ENCODE data around the gene IGFALS.

Gene IGFALS

DNA sequence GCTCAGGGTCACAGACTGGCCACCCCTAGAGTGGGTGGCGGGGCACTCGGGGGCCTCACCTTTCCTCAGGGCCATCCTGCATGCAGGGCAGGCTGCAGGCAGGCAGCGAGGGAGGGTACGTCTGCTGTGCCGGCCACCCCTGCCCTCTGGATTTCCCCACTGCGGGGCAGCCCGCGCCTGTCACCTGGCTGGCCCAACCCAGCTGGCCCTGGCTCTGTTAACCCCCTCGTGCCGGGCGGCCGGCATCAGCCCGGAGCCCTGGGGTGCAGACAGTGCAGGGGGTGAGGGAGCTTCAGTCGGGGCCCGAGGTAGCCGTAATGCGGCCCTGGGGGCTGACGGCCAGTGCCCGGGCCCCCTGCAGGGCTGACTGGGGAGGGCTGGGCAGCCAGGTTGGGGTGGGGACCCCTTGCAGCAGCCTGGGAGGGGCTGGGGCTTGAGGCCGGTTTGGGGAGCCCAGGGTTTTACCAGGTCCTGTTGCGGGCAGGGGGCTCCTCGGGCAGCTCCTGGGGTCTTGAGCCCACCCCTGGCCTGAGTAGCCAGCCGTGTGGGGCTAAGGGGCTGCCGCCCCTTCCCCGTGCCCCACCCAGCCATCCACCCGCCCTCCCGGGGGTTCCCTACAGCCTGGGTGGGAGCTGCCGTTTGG lies at the start of gene IGFALS:
Gene IGFALS, minus strand, starts transcription at position 128 of the 643 bp plus-strand sequence. Its CDS starts 53 bp downstream, at position 75.
- no peak for TF ChIP-seq GATA2 (IDR thresholded peaks at IDR 0.05; ENCODE audit: low read depth, low read length)
- TF ChIP-seq GATA3 (IDR thresholded peaks at IDR 0.05; ENCODE audit: low read depth, low read length) = no peak

DNA sequence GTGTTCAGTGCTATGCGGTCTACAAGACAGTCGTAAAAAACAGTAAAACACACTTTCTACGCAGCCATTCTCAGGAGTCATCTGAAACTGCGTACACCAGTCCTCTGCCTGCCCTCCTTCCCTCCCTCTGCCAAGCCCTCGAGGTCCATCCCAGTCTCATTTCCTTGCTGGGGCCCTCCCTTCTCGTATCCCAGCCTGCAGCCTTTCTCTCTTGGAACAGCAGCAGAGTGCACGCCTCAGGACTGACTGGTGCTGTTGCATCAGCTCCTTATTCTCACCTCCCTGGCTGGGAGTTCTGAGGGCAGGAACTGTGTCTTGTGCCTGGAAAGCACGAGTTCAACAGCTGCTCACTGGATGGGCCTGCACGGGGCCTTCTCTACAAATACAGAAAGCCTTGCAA lies 46.0 kb upstream of the IGFALS start:
- no peak for TF ChIP-seq GATA2 (IDR thresholded peaks at IDR 0.05; ENCODE audit: low read depth, low read length)

DNA sequence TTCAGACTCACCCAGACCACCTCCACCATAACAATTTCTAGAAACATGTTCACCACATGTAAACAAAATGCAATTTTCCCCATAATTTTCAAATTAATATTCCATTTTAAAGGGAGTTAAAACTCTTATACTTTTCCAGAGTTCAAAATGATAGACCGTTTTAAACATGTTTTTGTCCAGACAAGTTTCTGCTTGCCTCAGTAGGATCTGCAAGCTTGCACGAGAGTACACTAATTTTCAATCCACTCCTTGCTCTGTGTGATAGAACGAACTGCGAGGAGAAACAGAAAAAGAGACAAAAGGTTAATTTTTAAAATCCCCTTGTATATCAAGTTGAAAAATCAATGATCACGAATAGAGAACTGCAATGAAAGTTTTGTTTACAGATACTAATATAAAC lies 40.6 kb upstream of the IGFALS start:
- TF ChIP-seq GATA3 (IDR thresholded peaks at IDR 0.05; ENCODE audit: low read depth, low read length) = no peak

DNA sequence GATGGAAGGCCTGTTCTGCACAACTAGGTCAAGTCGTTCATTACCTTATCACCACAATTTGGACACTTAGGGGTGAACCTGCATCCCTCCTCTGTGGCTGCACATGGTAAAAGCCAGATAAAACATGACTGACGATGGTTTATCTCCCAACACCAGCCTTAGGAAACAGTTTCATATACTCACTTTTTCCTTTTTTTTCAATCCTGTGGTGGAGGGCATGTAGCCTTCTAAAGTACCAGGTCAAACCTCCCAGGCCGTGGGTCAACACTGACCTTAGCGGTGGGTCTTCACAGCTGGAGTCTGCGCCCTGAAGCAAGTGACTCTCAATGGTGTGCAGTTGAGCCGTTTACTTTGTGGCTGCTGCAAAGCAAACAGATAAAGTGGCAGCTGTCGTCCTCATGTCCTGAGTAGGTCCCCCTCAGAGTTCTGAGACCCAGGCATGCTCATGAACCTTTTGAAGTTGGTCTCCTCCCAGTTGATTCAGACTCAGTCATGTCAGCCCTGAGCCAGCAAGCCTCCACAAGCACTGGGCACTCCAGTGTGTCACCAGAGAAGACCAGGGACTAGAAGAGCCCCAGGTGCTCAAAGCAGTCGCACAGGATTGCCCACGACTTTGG lies 39.4 kb upstream of the IGFALS start:
- no peak for TF ChIP-seq GATA2 (IDR thresholded peaks at IDR 0.05; ENCODE audit: low read depth, low read length)
- no peak for TF ChIP-seq GATA3 (IDR thresholded peaks at IDR 0.05; ENCODE audit: low read depth, low read length)

DNA sequence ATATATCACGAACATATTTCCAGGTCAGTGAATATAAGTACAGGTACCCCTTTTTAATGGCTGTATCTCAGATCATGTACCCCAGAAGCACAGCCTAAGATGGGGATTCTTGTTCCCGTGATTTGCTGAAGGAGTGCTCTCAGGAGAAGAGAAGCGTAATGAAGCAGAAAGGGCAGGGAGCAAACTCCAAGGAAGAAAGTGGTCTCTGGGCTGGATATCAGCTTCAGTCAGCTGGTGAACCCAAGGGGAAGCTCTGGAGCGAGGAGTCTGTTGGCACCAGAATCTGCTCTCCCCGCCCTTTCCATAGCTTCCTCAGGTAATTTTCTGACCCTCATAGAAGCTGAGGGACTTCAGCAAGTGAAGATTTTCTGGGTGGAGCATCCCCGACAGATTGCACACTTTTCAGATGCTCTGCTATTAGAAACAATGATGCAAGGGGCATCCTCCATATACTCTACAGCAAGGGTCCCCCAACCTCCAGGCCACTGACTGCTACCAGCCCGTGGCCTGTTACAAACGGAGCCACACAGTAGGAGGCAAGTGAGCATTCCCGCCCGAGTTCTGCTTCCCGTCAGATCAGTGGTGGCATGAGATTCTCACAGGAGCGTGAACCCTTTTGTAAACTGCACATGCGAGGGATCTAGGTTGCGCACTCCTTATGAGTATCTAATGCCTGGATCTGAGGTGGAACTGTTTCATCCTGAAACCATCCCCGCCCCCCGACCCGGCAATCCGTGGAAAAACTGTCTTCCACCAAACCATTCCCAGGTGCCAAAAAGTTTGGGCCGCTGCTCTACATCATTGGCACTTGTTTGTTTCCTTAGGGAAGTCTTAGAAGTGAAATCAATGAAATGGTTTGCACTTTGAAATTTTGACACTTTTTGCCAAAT lies 37.9 kb upstream of the IGFALS start:
- TF ChIP-seq GATA3 (IDR thresholded peaks at IDR 0.05; ENCODE audit: low read depth, low read length) (no peak), GATA2 (IDR thresholded peaks at IDR 0.05; ENCODE audit: low read depth, low read length) (no peak)

DNA sequence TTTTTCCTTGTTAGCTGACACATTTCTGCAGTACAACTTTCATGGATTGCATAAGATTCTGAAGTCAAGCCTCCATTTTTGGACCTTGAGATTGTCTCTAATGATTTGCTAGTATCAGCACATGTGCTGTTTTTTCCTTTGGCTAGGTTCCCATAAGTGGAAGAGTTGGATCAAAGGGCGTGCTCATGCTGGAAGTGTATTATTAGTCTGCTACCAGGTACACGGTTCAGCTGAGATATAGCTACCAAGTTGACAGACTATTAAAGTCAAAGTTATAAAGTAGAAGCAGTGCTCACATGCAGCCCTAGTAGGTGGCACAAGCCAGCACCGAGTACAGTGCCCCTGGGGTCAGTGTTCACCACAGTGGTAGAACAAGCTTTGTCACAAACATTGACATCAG lies 36.7 kb upstream of the IGFALS start:
- TF ChIP-seq GATA3 (IDR thresholded peaks at IDR 0.05; ENCODE audit: low read depth, low read length) (no peak), GATA2 (IDR thresholded peaks at IDR 0.05; ENCODE audit: low read depth, low read length) (no peak)

DNA sequence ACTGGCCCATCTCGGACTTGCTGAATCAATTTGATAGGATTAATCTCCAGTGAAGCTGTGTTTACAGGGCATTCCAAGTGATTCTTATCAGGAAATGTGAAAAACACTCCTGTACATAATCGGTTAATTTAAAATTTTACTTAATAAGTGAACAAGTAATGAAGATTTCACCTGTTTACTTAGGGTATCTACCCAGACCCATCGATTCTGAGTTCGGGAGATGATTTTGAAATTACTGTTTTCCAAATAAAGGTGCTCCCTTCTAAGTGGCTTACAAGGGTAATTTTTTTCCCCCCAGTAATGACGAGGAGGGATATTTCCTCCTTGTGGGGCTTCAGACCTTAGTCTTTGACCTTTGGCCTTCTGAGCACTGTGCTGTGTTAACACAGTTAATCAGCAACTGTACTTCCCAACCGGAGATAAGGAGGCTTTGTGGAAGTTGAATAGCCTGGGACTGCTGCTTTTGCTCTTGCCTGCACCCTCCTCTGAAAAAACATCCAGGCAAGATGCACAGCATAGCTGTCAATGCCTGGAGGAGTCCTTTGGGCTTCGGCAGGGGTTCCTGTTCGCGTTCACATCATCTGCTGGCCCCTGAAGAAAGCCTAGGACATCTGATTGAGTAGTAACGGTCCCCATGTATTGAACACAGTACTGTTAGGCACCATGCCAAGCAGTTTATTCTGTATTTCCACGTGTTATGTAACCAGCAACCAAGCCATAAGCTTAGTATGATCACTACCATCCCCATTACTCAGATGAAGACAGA lies 35.3 kb upstream of the IGFALS start:
- TF ChIP-seq GATA3 (IDR thresholded peaks at IDR 0.05; ENCODE audit: low read depth, low read length) = no peak
- no peak for TF ChIP-seq GATA2 (IDR thresholded peaks at IDR 0.05; ENCODE audit: low read depth, low read length)

DNA sequence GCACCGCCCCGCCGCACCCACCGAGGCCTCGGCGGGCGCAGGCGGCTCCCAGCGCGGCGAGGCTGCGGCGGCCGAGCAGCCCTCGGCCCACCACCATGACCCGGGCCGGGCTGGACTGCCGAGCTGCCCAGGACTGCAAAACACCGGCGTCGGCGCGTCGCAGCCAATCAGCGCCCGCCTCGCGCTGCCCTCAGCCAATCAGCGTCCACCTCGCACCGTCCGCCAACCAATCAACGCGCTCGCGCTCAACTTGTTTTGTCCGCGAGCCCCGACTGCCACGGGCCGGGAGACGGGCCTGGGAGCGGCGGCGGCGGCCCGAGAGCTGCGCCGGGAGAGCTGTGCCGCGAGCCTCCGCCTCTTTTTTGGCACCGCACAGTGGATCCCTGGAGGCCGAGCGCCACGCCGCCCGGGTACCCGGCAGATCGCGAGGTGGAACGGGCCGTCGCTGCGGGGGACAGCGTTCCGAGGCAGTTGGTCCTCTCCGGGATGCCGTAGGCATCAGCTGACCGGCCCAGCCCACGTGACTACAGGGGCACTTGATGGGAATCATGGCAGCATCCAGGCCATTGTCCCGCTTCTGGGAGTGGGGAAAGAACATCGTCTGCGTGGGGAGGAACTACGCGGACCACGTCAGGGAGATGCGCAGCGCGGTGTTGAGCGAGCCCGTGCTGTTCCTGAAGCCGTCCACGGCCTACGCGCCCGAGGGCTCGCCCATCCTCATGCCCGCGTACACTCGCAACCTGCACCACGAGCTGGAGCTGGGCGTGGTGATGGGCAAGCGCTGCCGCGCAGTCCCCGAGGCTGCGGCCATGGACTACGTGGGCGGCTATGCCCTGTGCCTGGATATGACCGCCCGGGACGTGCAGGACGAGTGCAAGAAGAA lies 33.4 kb upstream of the IGFALS start, which contains the start of the genes FAHD1 and HAGH:
Gene FAHD1, plus strand, starts transcription at position 516 of the 883 bp plus-strand sequence. Its CDS starts 33 bp downstream, at position 549.
Gene HAGH, minus strand, starts transcription at position 135 of the 883 bp plus-strand sequence. Its CDS starts 38 bp downstream, at position 97.
- TF ChIP-seq GATA3 (IDR thresholded peaks at IDR 0.05; ENCODE audit: low read depth, low read length) (no peak), GATA2 (IDR thresholded peaks at IDR 0.05; ENCODE audit: low read depth, low read length) (no peak)

DNA sequence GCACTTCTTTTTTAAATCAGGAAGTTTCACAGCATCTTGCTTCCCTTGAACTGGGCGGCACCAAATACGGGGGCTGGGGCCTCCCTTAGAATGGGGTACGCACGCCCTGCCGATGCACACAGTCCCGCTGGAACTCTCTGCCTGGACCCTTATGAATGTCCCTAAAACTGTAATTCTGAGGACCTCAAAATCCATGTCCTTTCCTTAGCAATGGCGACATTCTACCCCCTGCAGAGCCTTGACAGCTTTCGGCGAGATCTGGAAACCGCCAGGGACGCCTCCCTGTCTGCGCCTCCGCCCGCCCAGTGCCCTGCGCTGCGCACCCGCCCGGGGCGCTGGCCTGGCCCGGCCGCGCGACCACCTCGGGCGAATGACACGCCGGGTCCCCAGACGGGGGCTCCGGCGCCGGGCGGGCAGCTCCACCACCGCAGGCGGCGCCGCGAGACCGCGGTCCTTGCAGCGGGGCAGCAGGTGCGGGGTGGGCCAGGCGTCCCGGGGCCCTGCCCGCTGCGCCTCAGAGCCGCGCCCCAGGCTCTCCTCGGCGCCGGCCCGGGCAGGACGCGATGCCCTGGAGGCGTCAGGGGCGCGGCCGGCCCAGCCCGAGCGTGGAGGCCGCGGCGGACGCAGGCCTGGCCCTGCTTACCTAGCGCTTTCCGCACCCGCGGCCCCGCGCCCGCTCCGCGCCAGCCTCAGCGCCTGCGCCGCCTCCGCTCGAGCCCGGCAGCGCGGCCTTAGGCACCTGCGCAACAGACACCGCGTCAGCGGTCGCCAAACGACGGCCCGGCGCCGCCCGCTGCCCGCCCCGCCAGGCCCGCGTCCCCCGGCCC lies 32.6 kb upstream of the IGFALS start:
- no peak for TF ChIP-seq GATA2 (IDR thresholded peaks at IDR 0.05; ENCODE audit: low read depth, low read length)
- TF ChIP-seq GATA3 (IDR thresholded peaks at IDR 0.05; ENCODE audit: low read depth, low read length) = no peak

DNA sequence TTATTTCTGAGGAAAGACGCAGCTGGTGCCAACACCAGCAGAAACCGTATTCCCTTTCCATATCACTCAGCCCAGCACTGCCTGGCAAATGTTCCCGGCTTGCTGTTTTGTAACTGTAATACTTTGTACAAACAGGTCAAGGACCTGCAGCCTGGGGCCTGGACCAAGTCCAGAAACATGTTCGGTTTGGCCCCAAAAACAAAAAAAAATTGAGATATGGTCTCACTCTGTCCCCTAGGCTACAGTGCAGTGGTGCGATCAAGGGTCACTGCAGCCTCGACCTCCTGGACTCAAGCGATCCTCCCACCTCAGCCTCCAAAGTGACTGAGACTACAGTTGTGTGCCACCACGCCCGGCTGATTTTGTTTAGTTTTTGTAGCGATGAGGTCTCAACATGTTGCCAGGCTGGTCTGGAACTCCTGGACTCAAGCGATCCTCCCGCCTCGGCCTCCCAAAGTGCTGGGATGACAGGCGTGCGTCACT lies 31.9 kb upstream of the IGFALS start:
- no peak for TF ChIP-seq GATA3 (IDR thresholded peaks at IDR 0.05; ENCODE audit: low read depth, low read length)
- TF ChIP-seq GATA2 (IDR thresholded peaks at IDR 0.05; ENCODE audit: low read depth, low read length) = no peak

DNA sequence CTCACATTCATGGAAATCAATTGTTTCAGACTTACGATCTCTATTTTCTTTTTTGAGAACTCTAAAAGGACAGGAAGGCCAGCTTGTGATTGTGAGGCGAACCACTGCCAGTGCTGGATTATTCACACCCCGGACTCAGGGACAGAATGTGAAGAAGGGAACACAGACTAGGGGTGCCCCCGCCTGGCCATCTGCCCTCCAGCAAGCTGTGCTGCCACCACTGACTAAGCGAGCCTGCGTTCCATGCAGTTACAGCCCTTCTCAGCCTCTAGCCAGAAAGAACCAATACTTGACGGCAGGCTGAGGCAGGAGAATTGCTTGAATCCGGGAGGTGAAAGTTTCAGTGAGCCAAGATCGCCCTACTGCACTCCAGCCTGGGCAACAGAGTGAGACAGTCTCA lies 30.3 kb upstream of the IGFALS start:
- TF ChIP-seq GATA3 (IDR thresholded peaks at IDR 0.05; ENCODE audit: low read depth, low read length) (no peak), GATA2 (IDR thresholded peaks at IDR 0.05; ENCODE audit: low read depth, low read length) (no peak)

DNA sequence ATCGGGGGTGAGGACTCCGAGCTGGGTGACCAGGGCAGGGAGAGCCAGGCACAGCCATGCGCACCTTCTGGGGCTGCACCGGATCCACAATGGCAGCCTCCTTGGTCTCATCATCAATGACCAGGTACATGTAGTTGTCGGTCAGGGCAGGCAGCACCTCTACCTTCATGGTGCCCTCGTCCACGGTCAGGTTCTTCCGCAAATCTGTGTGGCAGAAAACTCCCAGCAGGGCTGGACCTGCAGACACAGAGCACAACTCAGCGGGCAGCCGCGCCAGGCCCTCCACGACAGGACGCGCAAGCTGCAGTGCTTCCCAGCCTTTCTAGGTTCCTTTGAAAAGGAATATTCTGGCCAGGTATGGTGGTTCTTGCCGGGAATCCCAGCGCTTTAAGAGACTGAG lies 29.3 kb upstream of the IGFALS start:
- TF ChIP-seq GATA3 (IDR thresholded peaks at IDR 0.05; ENCODE audit: low read depth, low read length) = no peak
